CMK (cell line): ENCODE data around the gene GFER.
"Not testable (repeated sequence)": the region's sequence is repeated elsewhere in the genome, so short reads cannot be mapped to it uniquely, and the experiment has no call there.

ENCODE experiments used
- DNase-seq: peaks from one replicate; pipeline ENCODE4 v3.0.0-alpha.2; 2010; ENCODE audit warnings: low read depth

The GFER gene

GRCh38 chr16:1957434-1958142, 26.4 kb upstream of the GFER start:
- not testable (repeated sequence) for DNase-seq

- not testable (repeated sequence) for DNase-seq
These were observed 25.9 kb upstream of the GFER start for GRCh38 chr16:1958143-1958491.

GRCh38 chr16:1958715-1959268, 25.2 kb upstream of the GFER start:
- DNase-seq, result no peak

- DNase-seq, result peak; percentile 83
These were observed 24.5 kb upstream of the GFER start, which contains the start of gene NDUFB10 for GRCh38 chr16:1959269-1960039. Gene NDUFB10, plus strand, starts transcription at chr16:1959538. Its CDS starts 87 bp downstream, at chr16:1959625.

GRCh38 chr16:1960665-1961630, 23.0 kb upstream of the GFER start:
- DNase-seq, result no peak

GRCh38 chr16:1961651-1962067, 22.3 kb upstream of the GFER start:
- no peak for DNase-seq

- not testable (repeated sequence) for DNase-seq
These were observed 21.5 kb upstream of the GFER start for GRCh38 chr16:1962161-1963153.

- no peak for DNase-seq
These were observed 20.0 kb upstream of the GFER start for GRCh38 chr16:1963806-1964505.

GRCh38 chr16:1964506-1965395, 19.2 kb upstream of the GFER start, which contains the start of gene RPS2:
Gene RPS2, minus strand, starts transcription at chr16:1964826. Its CDS starts 201 bp downstream, at chr16:1964625.
- peak; percentile 95 for DNase-seq

GRCh38 chr16:1965396-1966001, 18.5 kb upstream of the GFER start:
- no peak for DNase-seq

GRCh38 chr16:1966460-1966859, 17.5 kb upstream of the GFER start, which contains the start of gene RNF151:
Gene RNF151, plus strand, starts transcription at chr16:1966856. Its CDS starts 26 bp downstream, at chr16:1966882.
- DNase-seq, result no peak

- DNase-seq, result no peak
These were observed 15.6 kb upstream of the GFER start for GRCh38 chr16:1968146-1968953.

- DNase-seq, result peak; percentile 87
These were observed 12.1 kb upstream of the GFER start, which contains the start of gene TBL3 for GRCh38 chr16:1971796-1972489. Gene TBL3, plus strand, starts transcription at chr16:1972053. Its CDS starts 112 bp downstream, at chr16:1972165.

- DNase-seq, result no peak
These were observed 11.5 kb upstream of the GFER start for GRCh38 chr16:1972490-1972877.

- no peak for DNase-seq
These were observed 10.4 kb upstream of the GFER start for GRCh38 chr16:1973461-1974156.
